HEK293 (cell line): ENCODE results near the gene SMIM13.
A peak's percentile ranks its signal among the peaks of the same experiment; 100 is the strongest.

Source experiments
- BCL11A ChIP-seq: fragments of 450-650 bp; formaldehyde crosslinking; IDR thresholded peaks from 2 replicates; pipeline ENCODE4 v1.5.1; 2016; ENCODE audit warnings: low read depth, missing biosample characterization, missing genetic modification characterization
- KLF16 ChIP-seq: fragments of 450-650 bp; formaldehyde crosslinking; IDR thresholded peaks from 2 replicates; pipeline ENCODE4 v1.5.1; 2017; ENCODE audit warnings: missing biosample characterization, missing genetic modification characterization
- KLF8 ChIP-seq: fragments of 450-650 bp; formaldehyde crosslinking; IDR thresholded peaks from 2 replicates; pipeline ENCODE4 v1.5.1; 2016; ENCODE audit warnings: missing biosample characterization, missing genetic modification characterization
- KLF9 ChIP-seq: fragments of 450-650 bp; formaldehyde crosslinking; IDR thresholded peaks from 2 replicates; pipeline ENCODE4 v1.5.1; 2016; ENCODE audit warnings: missing biosample characterization, missing genetic modification characterization, low read depth
- OVOL3 ChIP-seq: fragments of 450-650 bp; formaldehyde crosslinking; IDR thresholded peaks from 2 replicates; pipeline ENCODE4 v1.5.1; 2016; ENCODE audit warnings: missing biosample characterization, missing genetic modification characterization
- SP2 ChIP-seq: fragments of 450-650 bp; formaldehyde crosslinking; IDR thresholded peaks from 2 replicates; pipeline ENCODE4 v1.5.1; 2016; ENCODE audit warnings: missing biosample characterization, missing genetic modification characterization
- SP3 ChIP-seq: fragments of 450-650 bp; formaldehyde crosslinking; IDR thresholded peaks from 2 replicates; pipeline ENCODE4 v1.5.1; 2016; ENCODE audit warnings: missing biosample characterization, missing genetic modification characterization
- TCF7L2 ChIP-seq: IDR thresholded peaks from 2 replicates; pipeline ENCODE4 v1.6.1; 2011; ENCODE audit warnings: low read depth, mild to moderate bottlenecking, inconsistent platforms, low read length, moderate library complexity, borderline replicate concordance
- ZBTB17 ChIP-seq: fragments of 450-650 bp; formaldehyde crosslinking; IDR thresholded peaks from 2 replicates; pipeline ENCODE4 v1.5.1; 2016; ENCODE audit warnings: missing biosample characterization, missing genetic modification characterization
- ZBTB7A ChIP-seq: fragments of 450-650 bp; formaldehyde crosslinking; IDR thresholded peaks from 2 replicates; pipeline ENCODE4 v1.5.1; 2016; ENCODE audit warnings: low read depth, missing biosample characterization, missing genetic modification characterization
- ZEB2 ChIP-seq: fragments of 450-650 bp; formaldehyde crosslinking; IDR thresholded peaks from 2 replicates; pipeline ENCODE4 v1.5.1; 2016; ENCODE audit warnings: missing biosample characterization, missing genetic modification characterization
- ZFP37 ChIP-seq: fragments of 450-650 bp; formaldehyde crosslinking; IDR thresholded peaks from 2 replicates; pipeline ENCODE4 v1.5.1; 2016; ENCODE audit warnings: missing biosample characterization, missing genetic modification characterization
- ZFP41 ChIP-seq: fragments of 450-650 bp; formaldehyde crosslinking; IDR thresholded peaks from 2 replicates; pipeline ENCODE4 v1.5.1; 2016; ENCODE audit warnings: missing biosample characterization, missing genetic modification characterization, borderline replicate concordance
- ZNF114 ChIP-seq: fragments of 450-650 bp; formaldehyde crosslinking; IDR thresholded peaks from 2 replicates; pipeline ENCODE4 v1.5.0; 2017; ENCODE audit warnings: missing biosample characterization, missing genetic modification characterization
- ZNF133 ChIP-seq: fragments of 450-650 bp; formaldehyde crosslinking; IDR thresholded peaks from 2 replicates; pipeline ENCODE4 v1.5.1; 2016; ENCODE audit warnings: missing biosample characterization, missing genetic modification characterization
- ZNF157 ChIP-seq: fragments of 450-650 bp; formaldehyde crosslinking; IDR thresholded peaks from 2 replicates; pipeline ENCODE4 v1.5.1; 2016; ENCODE audit warnings: missing biosample characterization, missing genetic modification characterization
- ZNF266 ChIP-seq: fragments of 450-650 bp; formaldehyde crosslinking; IDR thresholded peaks from 2 replicates; pipeline ENCODE4 v1.5.1; 2016; ENCODE audit warnings: missing biosample characterization, missing genetic modification characterization, low read depth
- ZNF626 ChIP-seq: fragments of 450-650 bp; sonication (Bioruptor Pico); formaldehyde crosslinking; IDR thresholded peaks from 2 replicates; pipeline ENCODE4 v1.5.1; 2018; ENCODE audit warnings: missing biosample characterization, missing genetic modification characterization, inconsistent platforms
- ZNF843 ChIP-seq: fragments of 450-650 bp; formaldehyde crosslinking; IDR thresholded peaks from 2 replicates; pipeline ENCODE4 v1.5.1; 2016; ENCODE audit warnings: missing biosample characterization, missing genetic modification characterization
- TF ChIP-seq, protein P1 (sequence below): fragments of 450-650 bp; formaldehyde crosslinking; IDR thresholded peaks from 2 replicates; pipeline ENCODE4 v1.5.1; 2016; ENCODE audit warnings: missing biosample characterization, missing genetic modification characterization
- TF ChIP-seq, protein P2 (sequence below): fragments of 450-650 bp; formaldehyde crosslinking; IDR thresholded peaks from 2 replicates; pipeline ENCODE4 v1.5.0; 2017; ENCODE audit warnings: missing biosample characterization, missing genetic modification characterization, borderline replicate concordance
- TF ChIP-seq, protein P3 (sequence below): fragments of 450-650 bp; formaldehyde crosslinking; IDR thresholded peaks from 2 replicates; pipeline ENCODE4 v1.5.1; 2016; ENCODE audit warnings: missing biosample characterization, missing genetic modification characterization
- TF ChIP-seq, protein P4 (sequence below): fragments of 450-650 bp; formaldehyde crosslinking; IDR thresholded peaks from 2 replicates; pipeline ENCODE4 v1.5.1; 2016; ENCODE audit warnings: missing biosample characterization, missing genetic modification characterization
- TF ChIP-seq, protein P5 (sequence below): fragments of 450-650 bp; formaldehyde crosslinking; IDR thresholded peaks from 2 replicates; pipeline ENCODE4 v1.5.1; 2016; ENCODE audit warnings: missing biosample characterization, missing genetic modification characterization
- TF ChIP-seq, protein P6 (sequence below): fragments of 450-650 bp; formaldehyde crosslinking; IDR thresholded peaks from 2 replicates; pipeline ENCODE4 v1.5.1; 2016; ENCODE audit warnings: missing biosample characterization, missing genetic modification characterization
- TF ChIP-seq, protein P7 (sequence below): fragments of 450-650 bp; formaldehyde crosslinking; IDR thresholded peaks from 2 replicates; pipeline ENCODE4 v1.5.1; 2016; ENCODE audit warnings: missing biosample characterization, missing genetic modification characterization

SMIM13 gene

DNA sequence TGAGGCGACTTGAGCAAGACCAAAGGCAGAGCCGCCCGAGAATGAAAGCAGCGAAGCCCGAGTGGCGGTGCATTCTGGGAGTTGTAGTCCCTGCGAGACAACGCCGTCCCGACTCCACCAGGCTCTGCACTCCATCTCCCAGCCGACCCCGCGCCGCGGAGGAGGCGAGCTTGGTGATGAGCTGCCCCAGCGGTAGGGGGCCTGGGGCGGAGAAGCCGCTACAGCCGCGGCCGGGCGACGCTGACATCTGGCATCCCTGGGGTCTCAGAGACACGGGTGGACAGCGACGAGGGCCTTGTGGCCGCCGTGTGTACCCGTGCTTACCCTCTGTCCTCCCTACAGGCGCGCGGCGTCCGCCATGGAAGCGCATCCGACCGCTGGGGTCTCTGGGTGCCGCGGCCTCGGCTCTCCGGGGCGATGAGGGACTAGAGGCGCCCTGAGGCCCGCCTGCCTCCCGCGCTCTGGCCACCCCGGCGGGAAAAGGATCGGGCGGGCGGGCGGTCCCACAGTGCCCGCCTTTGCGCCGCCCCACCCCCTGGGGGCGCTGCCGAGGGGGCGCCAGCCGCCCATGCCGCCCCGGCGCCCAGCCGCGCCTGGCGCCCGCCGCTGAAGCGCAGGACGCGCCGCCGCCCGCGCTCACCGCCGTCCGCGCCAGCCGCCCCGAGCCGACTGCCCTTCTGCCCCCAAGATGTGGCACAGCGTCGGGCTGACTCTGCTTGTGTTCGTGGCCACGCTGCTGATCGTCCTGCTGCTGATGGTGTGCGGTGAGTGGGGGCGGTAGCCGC, at the start of gene SMIM13 (continued):
- TF ChIP-seq, protein P1, sequence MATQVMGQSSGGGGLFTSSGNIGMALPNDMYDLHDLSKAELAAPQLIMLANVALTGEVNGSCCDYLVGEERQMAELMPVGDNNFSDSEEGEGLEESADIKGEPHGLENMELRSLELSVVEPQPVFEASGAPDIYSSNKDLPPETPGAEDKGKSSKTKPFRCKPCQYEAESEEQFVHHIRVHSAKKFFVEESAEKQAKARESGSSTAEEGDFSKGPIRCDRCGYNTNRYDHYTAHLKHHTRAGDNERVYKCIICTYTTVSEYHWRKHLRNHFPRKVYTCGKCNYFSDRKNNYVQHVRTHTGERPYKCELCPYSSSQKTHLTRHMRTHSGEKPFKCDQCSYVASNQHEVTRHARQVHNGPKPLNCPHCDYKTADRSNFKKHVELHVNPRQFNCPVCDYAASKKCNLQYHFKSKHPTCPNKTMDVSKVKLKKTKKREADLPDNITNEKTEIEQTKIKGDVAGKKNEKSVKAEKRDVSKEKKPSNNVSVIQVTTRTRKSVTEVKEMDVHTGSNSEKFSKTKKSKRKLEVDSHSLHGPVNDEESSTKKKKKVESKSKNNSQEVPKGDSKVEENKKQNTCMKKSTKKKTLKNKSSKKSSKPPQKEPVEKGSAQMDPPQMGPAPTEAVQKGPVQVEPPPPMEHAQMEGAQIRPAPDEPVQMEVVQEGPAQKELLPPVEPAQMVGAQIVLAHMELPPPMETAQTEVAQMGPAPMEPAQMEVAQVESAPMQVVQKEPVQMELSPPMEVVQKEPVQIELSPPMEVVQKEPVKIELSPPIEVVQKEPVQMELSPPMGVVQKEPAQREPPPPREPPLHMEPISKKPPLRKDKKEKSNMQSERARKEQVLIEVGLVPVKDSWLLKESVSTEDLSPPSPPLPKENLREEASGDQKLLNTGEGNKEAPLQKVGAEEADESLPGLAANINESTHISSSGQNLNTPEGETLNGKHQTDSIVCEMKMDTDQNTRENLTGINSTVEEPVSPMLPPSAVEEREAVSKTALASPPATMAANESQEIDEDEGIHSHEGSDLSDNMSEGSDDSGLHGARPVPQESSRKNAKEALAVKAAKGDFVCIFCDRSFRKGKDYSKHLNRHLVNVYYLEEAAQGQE (tag by site-specific recombination), result peak; percentile 87
- peak; percentile 60 for TF ChIP-seq SP2 (tag by site-specific recombination)
- 0 out of 2 replicates have a peak, but pooled peaks have one; percentile 33 for TF ChIP-seq OVOL3 (tag by site-specific recombination)
- peak; percentile 94 for TF ChIP-seq ZEB2
- TF ChIP-seq, protein P2, sequence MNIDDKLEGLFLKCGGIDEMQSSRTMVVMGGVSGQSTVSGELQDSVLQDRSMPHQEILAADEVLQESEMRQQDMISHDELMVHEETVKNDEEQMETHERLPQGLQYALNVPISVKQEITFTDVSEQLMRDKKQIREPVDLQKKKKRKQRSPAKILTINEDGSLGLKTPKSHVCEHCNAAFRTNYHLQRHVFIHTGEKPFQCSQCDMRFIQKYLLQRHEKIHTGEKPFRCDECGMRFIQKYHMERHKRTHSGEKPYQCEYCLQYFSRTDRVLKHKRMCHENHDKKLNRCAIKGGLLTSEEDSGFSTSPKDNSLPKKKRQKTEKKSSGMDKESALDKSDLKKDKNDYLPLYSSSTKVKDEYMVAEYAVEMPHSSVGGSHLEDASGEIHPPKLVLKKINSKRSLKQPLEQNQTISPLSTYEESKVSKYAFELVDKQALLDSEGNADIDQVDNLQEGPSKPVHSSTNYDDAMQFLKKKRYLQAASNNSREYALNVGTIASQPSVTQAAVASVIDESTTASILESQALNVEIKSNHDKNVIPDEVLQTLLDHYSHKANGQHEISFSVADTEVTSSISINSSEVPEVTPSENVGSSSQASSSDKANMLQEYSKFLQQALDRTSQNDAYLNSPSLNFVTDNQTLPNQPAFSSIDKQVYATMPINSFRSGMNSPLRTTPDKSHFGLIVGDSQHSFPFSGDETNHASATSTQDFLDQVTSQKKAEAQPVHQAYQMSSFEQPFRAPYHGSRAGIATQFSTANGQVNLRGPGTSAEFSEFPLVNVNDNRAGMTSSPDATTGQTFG (tag by site-specific recombination), result no peak
- TF ChIP-seq, protein P3, sequence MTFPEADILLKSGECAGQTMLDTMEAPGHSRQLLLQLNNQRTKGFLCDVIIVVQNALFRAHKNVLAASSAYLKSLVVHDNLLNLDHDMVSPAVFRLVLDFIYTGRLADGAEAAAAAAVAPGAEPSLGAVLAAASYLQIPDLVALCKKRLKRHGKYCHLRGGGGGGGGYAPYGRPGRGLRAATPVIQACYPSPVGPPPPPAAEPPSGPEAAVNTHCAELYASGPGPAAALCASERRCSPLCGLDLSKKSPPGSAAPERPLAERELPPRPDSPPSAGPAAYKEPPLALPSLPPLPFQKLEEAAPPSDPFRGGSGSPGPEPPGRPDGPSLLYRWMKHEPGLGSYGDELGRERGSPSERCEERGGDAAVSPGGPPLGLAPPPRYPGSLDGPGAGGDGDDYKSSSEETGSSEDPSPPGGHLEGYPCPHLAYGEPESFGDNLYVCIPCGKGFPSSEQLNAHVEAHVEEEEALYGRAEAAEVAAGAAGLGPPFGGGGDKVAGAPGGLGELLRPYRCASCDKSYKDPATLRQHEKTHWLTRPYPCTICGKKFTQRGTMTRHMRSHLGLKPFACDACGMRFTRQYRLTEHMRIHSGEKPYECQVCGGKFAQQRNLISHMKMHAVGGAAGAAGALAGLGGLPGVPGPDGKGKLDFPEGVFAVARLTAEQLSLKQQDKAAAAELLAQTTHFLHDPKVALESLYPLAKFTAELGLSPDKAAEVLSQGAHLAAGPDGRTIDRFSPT, result peak; percentile 41
- no peak for TF ChIP-seq ZFP41 (tag by site-specific recombination)
- TF ChIP-seq, protein P4, sequence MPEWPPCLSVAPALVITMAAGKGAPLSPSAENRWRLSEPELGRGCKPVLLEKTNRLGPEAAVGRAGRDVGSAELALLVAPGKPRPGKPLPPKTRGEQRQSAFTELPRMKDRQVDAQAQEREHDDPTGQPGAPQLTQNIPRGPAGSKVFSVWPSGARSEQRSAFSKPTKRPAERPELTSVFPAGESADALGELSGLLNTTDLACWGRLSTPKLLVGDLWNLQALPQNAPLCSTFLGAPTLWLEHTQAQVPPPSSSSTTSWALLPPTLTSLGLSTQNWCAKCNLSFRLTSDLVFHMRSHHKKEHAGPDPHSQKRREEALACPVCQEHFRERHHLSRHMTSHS (tag by site-specific recombination), result peak; percentile 32; the same call in 1 of the 2 replicates
- no peak for TF ChIP-seq ZNF133 (tag by site-specific recombination)
- no peak for TF ChIP-seq KLF9 (tag by site-specific recombination)
- TF ChIP-seq ZFP37 (tag by site-specific recombination), result peak; percentile 94
- TF ChIP-seq KLF16 (tag by site-specific recombination), result no peak; the same call in 1 of the 2 replicates
- TF ChIP-seq TCF7L2, result peak; percentile 94
- peak; percentile 82 for TF ChIP-seq ZNF843 (tag by site-specific recombination)
- TF ChIP-seq ZNF626 (tag by site-specific recombination), result peak; percentile 67; the same call in 1 of the 2 replicates
- peak; percentile 80; the same call in 1 of the 2 replicates for TF ChIP-seq BCL11A (tag by site-specific recombination)
- peak; percentile 89 for TF ChIP-seq SP3
- TF ChIP-seq KLF8 (tag by site-specific recombination), result peak; percentile 91
- TF ChIP-seq, protein P5, sequence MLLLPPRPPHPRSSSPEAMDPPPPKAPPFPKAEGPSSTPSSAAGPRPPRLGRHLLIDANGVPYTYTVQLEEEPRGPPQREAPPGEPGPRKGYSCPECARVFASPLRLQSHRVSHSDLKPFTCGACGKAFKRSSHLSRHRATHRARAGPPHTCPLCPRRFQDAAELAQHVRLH (tag by site-specific recombination), result peak; percentile 44; the same call in 1 of the 2 replicates
- TF ChIP-seq ZBTB7A (tag by site-specific recombination), result peak; percentile 85
- TF ChIP-seq, protein P6, sequence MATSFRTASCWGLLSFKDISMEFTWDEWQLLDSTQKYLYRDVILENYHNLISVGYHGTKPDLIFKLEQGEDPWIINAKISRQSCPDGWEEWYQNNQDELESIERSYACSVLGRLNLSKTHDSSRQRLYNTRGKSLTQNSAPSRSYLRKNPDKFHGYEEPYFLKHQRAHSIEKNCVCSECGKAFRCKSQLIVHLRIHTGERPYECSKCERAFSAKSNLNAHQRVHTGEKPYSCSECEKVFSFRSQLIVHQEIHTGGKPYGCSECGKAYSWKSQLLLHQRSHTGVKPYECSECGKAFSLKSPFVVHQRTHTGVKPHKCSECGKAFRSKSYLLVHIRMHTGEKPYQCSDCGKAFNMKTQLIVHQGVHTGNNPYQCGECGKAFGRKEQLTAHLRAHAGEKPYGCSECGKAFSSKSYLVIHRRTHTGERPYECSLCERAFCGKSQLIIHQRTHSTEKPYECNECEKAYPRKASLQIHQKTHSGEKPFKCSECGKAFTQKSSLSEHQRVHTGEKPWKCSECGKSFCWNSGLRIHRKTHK, result no peak
- no peak for TF ChIP-seq ZNF266 (tag by site-specific recombination)
- TF ChIP-seq, protein P7, sequence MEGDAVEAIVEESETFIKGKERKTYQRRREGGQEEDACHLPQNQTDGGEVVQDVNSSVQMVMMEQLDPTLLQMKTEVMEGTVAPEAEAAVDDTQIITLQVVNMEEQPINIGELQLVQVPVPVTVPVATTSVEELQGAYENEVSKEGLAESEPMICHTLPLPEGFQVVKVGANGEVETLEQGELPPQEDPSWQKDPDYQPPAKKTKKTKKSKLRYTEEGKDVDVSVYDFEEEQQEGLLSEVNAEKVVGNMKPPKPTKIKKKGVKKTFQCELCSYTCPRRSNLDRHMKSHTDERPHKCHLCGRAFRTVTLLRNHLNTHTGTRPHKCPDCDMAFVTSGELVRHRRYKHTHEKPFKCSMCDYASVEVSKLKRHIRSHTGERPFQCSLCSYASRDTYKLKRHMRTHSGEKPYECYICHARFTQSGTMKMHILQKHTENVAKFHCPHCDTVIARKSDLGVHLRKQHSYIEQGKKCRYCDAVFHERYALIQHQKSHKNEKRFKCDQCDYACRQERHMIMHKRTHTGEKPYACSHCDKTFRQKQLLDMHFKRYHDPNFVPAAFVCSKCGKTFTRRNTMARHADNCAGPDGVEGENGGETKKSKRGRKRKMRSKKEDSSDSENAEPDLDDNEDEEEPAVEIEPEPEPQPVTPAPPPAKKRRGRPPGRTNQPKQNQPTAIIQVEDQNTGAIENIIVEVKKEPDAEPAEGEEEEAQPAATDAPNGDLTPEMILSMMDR, result peak; percentile 97
- TF ChIP-seq ZBTB17 (tag by site-specific recombination), result peak; percentile 99
- no peak for TF ChIP-seq ZNF114 (tag by site-specific recombination)
- no peak for TF ChIP-seq ZNF157 (tag by site-specific recombination)
